Astrocyte of the cerebellum (primary cell): Measurements from ENCODE around the gene HSPA1L.
A peak's percentile ranks its signal among the peaks of the same experiment; 100 is the strongest.
"Not testable (repeated sequence)": the region's sequence is repeated elsewhere in the genome, so short reads cannot be mapped to it uniquely, and the experiment has no call there.

ENCODE experiments used
- DNase-seq: peaks from one replicate; pipeline ENCODE4 v3.0.0-alpha.2; 2011; ENCODE audit warnings: low read depth
- H3K4me3 ChIP-seq: 2 replicates; pipeline ENCODE4 v1.5.1; 2011; ENCODE audit warnings: mild to moderate bottlenecking, low read depth, low read length, moderate library complexity
- CTCF ChIP-seq: IDR thresholded peaks from 2 replicates; pipeline ENCODE4 v1.5.1; 2012; ENCODE audit warnings: low read length, low read depth, moderate library complexity, mild to moderate bottlenecking; ENCODE audit errors: missing control alignments
- in situ Hi-C: cut with HindIII; loops from 2 replicates; pipeline ENCODE4 v1.10.0; 2017; ENCODE audit warnings: low sequenced_read_pairs

The HSPA1L gene

GRCh38 chr6:31794866-31795615 is 20.0 kb downstream of the HSPA1L start:
- TF ChIP-seq CTCF = no peak
- no peak for DNase-seq
- in situ Hi-C loops = no loop called here
- peak overlapping the region; percentile 91 for H3K4me3 ChIP-seq

- no peak for TF ChIP-seq CTCF
- DNase-seq = no peak
- in situ Hi-C loops = no loop called here
- peak overlapping the region; percentile 91 for H3K4me3 ChIP-seq
These were observed 20.7 kb downstream of the HSPA1L start for GRCh38 chr6:31794294-31794865.

GRCh38 chr6:31793927-31794245 is 21.2 kb downstream of the HSPA1L start:
- in situ Hi-C loops, DNase-seq: not testable (repeated sequence)

GRCh38 chr6:31792761-31793171 is 22.3 kb downstream of the HSPA1L start:
- no peak for DNase-seq
- H3K4me3 ChIP-seq = no peak overlapping the region
- TF ChIP-seq CTCF = no peak
- in situ Hi-C loops = no loop called here

More at GRCh38 chr6:31793927-31794245, 21.2 kb downstream of the HSPA1L start:
- peak overlapping the region; percentile 91 for H3K4me3 ChIP-seq

- DNase-seq = no peak
- in situ Hi-C loops = no loop called here
- no peak for TF ChIP-seq CTCF
- H3K4me3 ChIP-seq = no peak overlapping the region
These were observed 23.1 kb downstream of the HSPA1L start for GRCh38 chr6:31792090-31792374.

- in situ Hi-C loops = no loop called here
- TF ChIP-seq CTCF = peak; percentile 79
- H3K4me3 ChIP-seq = no peak overlapping the region
- no peak for DNase-seq
These were observed 23.6 kb downstream of the HSPA1L start for GRCh38 chr6:31791324-31792089.

- no peak for DNase-seq
- no peak for TF ChIP-seq CTCF
- H3K4me3 ChIP-seq = no peak overlapping the region
- in situ Hi-C loops = no loop called here
These were observed 29.6 kb downstream of the HSPA1L start for GRCh38 chr6:31785475-31785874.
